Astrocyte (in vitro differentiated cells and primary cell): ENCODE data around the gene LHFPL2.

Experiments used
- EZH2 ChIP-seq: IDR thresholded peaks from 2 replicates; pipeline ENCODE4 v1.6.1; 2012; ENCODE audit warnings: mild to moderate bottlenecking, low read length, inconsistent platforms; ENCODE audit not compliant: insufficient read depth
- TF ChIP-seq, protein P1 (sequence below): IDR thresholded peaks from 2 replicates; pipeline ENCODE4 v1.5.1; 2011; ENCODE audit warnings: low read depth, mild to moderate bottlenecking, inconsistent platforms, low read length, moderate library complexity; ENCODE audit not compliant: insufficient read depth

- TF ChIP-seq, protein P1, sequence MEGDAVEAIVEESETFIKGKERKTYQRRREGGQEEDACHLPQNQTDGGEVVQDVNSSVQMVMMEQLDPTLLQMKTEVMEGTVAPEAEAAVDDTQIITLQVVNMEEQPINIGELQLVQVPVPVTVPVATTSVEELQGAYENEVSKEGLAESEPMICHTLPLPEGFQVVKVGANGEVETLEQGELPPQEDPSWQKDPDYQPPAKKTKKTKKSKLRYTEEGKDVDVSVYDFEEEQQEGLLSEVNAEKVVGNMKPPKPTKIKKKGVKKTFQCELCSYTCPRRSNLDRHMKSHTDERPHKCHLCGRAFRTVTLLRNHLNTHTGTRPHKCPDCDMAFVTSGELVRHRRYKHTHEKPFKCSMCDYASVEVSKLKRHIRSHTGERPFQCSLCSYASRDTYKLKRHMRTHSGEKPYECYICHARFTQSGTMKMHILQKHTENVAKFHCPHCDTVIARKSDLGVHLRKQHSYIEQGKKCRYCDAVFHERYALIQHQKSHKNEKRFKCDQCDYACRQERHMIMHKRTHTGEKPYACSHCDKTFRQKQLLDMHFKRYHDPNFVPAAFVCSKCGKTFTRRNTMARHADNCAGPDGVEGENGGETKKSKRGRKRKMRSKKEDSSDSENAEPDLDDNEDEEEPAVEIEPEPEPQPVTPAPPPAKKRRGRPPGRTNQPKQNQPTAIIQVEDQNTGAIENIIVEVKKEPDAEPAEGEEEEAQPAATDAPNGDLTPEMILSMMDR, result no peak
- TF ChIP-seq EZH2, result no peak
Measured at GRCh38 chr5:78577071-78577807, 71.3 kb downstream of the LHFPL2 start.
